ENCODE data around the gene STAT1.

STAT1 gene

DNA sequence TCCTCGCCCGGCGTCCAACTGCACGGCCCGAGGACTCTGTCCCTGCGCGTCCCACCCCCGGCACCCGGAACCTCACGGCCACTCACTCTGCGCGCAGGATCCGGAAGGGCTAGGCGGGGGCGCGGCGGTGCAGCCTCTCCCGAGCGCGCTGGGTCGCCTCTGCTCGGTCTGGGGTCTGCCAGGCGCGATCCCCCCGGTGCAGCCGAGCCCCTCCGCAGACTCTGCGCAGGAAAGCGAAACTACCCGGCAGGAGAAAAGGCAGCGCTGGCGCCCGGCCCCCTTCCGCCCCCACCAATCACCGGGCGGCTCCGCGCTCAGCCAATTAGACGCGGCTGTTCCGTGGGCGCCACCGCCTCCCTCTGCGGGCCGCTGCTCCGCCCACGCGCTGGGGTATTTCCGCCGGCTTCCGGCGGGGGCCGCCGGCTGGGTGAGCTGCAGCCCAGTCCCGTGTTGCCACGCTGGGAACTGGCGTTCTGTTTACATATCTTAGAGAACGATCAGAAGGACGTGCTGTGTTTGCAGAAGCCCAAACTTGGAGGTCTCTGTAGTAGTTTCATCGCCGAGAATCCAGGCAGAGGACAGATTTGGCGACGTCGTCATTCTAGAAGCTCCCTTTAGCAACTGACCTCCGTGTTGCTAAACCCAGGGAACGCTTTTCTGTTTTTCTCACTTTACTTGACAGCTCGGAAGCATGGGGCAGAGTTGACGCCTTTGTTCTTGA is at the start of gene STAT1:
STAT1 (minus strand) TSS at position 240 of the 721 bp plus-strand sequence. CDS start 4,168 bp downstream, outside the sequence.
- peak; percentile 95 for DNase-seq (ENCODE audit: low spot score)

DNA sequence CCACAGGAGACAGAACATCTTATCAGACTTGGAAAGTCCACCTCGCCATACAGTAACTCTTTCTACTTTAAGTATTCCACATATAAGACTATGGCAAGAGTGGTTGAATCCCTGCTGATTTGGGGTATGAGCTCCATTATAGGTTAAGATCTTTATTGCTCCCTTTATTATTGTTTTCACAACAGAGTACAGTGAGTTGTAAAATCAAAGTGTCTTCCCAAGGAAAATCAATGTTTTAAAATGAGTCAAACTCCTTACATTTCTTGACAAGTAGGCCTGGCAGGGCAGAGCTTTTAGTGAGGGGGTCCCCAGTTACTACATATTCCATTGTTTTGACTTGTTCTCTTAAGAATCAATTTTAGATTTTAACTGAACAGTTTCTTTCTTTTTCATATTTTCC is 49.6 kb upstream of the STAT1 start:
- no peak for DNase-seq (ENCODE audit: low spot score)

DNA sequence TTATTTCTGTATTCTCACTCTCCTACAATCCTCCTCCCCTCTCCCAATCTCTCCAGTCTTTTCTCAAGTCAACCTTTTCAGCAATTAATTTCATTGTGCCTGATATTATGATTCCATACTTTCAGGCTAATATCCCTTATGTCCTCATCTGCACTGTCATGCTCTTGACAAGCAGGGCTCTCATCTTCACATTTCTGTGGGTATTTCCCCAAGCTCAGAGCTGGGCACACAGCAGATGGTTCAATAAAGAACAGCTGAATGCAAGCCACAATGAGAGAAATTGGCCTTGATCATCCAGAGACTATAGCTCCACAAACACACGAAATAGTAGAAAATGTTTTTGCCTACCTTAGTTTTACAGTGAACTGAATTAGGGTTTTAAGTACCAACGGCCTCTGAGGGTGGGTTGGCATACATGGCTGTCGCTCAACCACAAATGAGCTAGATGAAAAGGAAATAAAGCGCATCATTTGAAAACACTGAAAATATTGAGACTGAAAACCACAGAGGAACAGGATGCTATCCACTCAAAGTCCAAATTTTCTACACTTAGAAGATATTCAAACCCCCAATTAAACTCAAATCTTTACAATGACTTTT is 47.5 kb upstream of the STAT1 start:
- peak; percentile 43 for DNase-seq (ENCODE audit: low spot score)

DNA sequence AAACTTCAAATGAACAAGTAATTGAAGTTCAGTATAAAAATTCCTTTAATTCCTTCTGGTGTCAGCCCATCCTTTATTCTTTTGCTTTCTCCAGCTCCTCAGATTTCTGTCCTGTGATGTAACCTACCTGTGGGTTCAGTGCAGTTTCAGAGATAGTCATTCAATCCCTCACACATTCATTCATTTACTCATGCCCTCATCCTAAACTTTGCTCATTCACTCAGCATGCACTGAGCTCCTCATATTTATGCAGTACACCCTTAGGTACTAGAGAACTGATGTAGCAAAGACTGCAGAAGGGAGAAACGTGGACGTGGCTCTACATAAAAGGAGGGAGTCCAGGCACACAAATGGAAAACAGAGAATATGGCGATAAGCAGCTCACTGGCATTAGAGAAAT is 45.3 kb upstream of the STAT1 start:
- DNase-seq (ENCODE audit: low spot score): no peak

DNA sequence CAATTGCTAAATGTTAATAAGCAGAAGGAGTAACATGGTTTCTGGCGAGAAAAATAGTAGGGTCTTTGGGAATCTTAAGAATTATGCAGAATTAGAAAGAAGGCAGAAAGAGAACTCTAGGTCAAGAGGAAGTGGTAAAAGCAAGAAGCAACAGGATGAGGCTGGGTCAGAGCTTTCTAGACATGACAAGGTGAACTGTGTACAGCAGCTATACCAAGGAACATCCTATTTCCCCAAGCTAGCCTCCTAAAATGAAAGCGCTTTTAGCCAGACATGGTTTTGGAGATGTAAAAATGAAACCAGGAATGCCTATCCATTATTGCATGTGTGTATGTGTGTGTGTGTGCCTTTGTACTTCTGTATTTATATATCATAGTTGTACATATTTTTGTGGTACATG is 42.3 kb upstream of the STAT1 start:
- no peak for DNase-seq (ENCODE audit: low spot score)

DNA sequence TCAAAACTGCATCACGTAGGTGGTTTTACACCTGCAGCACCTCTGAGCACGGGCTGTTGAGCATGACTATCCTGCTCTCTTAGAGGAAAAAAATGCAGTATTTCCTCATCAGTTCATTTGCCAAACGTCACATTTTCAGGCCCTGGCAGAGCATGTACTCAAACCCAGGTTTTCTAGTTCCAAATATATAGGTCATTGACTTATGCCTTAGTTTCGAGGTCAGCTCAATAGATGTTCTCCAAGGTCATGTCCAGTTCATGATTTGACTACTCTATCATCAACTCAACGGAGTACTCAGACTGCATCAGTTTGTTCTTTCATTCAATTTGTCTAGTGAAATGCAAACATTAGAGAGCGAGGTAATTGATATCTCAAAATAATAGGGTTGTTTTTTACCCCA is 39.3 kb upstream of the STAT1 start:
- DNase-seq (ENCODE audit: low spot score): no peak

DNA sequence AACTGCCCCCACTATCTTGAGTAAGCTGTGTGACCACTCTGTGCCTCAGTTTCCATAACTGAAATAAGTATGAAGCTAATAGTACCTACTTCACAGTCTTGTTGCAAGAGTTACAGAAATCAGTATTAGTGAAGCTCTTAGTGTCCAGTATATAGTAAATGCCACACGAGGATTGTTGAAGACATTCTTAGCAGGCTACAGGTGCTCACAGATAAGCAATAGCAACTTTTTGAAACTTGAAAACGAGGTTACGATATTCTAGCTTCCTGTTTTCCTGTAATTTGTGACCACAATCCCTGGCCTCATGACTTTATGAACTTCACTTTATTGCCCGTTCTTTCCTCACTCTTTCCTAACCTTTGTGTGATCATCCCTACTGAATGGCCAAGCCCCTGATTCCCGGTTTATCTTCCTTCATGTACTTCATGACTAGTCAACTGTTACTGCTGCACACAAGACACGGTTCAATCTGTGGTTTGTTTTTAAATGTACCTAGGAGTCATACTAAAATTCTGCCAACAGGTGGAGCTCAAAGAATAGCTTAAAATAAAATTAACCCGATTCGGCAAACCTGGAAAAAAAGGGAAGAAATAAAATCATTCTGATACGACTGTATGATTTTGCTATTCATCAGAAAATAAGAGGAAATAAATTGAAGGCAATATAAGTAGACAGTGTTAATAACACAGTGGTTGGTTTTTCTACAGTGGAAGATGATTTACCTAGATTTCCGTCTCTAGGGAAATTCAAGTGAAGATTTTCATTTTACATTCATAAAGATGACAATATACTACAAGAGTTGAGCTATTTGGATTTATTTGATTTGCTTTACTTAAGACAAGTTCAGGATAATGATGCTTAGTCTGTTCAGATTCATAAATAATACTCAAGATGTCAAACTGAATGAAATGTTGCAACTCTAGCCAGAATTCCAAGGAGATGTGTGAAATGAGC is 38.1 kb upstream of the STAT1 start:
- DNase-seq (ENCODE audit: low spot score): peak; percentile 69

DNA sequence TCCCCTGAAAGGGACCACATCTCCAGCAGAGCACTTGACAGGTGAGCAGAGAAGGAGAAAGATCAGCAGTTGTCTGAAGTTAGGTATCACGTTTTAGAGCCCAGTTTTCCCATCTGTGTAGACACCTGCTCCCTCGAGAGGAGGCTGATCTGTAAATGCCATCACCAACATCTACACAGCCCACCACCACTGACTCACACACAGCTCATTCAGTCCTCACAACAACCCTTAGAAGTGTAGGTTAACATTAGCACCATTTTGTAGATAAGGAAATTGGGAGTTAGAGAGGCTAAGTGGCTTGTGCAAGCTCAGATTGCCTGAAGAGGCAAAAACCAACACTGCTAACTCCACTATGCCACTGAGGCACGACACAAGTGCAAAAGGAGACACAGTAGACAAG is 37.2 kb upstream of the STAT1 start:
- no peak for DNase-seq (ENCODE audit: low spot score)

DNA sequence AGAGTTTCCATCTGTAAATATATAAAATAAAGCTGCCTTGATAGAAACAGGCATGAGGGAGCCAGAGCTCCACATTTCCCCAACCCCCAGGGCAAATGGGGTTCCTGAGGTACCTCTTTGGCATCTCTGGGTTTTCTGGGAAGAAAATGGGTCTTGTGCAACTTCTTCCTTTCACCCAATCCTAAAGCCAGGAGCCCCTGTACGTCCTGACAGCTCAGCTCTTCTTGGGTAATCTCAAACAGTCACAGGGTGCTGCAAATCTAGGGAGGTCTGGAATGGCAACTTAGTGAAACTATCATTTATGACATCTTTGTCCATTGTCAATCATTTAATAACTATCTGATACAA is 36.6 kb upstream of the STAT1 start:
- DNase-seq (ENCODE audit: low spot score): no peak

DNA sequence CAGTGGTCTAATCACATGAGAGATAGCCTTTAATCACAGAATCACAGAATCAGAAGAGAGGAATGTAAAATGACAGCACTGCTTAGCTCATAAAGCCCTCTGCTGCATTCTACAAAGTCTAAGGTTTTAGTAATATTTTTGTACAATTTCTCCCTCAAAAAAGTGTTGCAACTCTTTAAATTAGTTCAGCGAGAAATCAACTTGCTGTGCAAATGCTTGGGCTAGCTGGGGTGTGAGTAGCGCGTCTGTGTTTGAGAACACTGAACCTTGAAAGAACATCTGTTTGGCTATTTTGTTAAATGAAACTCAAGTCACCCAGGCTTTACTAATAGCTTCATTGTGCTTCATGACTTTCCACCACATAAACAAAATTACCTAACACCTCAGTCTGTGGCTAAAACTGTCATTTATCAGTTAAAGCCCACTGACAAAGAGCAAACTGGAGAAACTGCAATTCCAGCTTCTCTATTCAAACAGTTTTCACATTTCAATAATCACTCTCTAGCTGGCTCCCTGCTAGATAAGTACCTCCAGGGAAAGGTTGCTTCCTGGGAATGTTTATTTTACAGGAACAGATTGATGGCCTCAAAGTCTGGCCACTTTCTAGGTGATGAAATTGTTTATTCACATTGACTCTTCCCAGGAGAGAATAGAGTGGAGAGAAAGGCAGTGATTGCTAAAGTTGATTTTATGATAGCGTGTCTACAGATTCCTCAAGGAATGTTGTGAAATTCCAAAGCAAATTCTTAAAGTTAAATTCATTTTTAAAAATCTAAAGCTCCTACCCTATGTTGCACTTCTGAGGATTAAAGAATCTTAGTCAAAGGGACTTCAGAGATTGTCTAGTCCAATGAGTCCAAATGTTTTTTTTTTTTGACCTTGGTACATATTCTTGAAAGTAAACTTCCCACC is 36.0 kb upstream of the STAT1 start:
- no peak for DNase-seq (ENCODE audit: low spot score)

DNA sequence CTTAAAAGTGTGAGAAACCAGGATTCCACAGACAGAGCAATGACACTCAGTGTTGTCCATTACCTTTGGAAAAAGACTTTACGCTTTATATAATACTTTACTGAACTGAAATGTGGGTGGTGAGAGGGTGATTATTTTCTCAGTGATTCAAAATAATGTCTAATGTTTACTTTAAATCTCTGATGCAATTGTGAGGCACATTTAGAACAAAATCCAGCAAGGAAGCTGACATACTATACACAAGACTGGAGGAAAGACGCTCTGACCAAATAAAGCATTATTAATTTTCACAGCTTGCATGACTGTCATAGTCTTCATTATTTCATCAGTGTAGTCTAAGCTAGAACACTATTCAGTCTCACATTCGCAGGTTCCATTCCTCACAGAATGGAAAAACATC is 34.1 kb upstream of the STAT1 start:
- DNase-seq (ENCODE audit: low spot score): no peak

DNA sequence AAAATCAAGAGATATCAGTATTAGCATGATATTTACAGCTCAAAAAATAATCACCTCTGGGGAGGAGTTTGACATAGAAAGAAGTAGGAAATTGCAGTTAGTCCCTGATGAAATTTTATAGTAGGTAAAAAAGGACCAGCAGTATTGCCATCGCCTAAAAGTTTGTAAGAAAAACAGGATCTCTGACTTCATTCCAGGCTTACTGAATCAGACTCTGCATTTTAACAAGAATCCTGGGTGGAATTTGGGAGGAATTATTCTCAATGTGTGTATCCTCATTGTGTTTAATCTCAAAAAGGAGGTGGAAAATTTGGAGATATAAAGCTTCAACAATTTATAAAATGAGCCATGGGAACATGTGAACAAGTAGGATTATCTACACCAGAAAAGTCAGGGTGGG is 31.2 kb upstream of the STAT1 start:
- DNase-seq (ENCODE audit: low spot score): no peak

DNA sequence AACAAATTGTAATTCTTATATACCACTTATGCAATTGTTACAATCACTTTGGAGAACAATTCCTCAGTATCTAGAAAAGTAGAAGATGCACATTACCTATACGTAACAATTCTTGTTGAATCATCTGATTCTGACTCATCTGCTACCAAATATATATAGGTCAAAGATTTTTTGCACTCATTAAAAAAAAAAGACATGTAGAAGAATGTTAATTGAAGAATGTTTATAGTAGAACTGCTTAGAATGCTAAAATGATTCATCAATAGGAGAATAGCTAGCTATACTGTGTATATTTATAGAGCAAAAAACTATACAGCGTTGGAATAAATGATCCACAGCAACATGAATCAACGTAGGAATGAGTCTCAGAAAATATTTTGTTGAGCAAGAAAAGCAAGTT is 29.5 kb upstream of the STAT1 start:
- no peak for DNase-seq (ENCODE audit: low spot score)

DNA sequence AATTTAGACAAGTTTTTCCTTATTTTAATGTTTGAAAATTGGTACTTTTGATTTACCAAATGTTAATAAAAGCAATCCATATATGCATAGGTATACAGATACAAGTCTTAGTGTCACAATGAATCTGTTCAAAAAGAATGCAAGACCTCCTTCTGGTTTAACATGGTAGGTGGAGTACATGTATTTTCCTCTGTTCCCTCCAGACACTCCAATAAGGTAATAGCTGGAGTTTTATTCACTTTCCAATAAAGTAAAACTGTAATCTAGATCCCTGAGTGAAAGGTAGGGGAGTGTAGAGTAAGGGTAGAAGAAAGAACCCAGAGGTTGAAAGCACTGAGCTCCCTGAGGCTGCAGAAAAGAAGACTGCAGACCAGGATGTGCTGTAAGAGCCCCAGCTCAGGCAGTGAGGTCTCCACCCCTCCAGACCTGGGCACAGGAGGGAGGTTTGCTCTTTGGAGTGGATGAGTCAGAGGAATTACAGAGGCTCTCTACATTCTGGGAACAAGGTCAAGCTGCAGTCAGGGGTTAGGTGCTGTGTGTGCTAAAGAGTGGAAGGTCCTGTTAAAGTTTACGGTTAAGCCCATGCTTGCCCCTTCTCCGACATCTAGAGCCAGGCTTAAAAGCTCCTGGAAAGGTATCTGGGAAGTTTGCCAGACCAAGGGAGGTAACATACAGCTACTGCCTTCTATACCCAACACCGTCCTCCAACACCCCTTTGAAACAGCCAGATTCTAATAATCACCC is 27.6 kb upstream of the STAT1 start:
- no peak for DNase-seq (ENCODE audit: low spot score)

DNA sequence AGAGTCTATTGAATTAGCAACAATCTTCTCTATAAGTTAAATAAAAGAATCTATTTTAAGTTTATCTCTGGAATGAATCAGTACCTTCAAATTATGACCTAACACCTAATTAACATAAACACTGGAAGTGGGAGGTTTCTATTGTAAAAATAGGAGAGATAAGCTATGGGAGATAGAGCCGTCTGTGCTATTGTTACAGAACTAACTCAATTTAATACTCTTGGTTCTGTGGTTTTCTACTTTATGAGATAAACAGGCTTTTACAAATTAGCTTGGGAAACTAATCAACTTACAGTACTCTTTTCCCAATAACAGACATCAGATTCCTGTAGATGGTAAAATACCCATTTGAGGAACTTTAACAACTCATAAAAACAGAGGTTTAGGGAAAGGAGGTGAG is 25.6 kb upstream of the STAT1 start:
- no peak for DNase-seq (ENCODE audit: low spot score)

DNA sequence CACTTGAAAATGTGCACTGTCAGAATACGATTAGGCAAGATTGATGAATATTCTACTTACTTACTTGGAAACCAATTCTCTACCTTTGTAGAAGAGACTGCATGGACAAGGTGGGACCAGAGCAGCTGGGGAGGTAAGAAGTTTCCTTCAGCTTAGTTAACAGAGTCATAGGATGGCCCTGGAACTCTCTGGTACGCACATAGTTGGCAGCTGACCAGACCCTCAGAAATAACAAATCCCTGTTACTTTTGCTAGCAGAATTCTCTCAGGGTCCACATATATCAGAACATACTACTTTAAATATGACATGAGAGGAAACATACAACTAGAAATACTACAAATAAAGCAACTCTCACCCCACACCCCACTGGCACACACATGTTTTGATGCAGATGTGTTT is 24.8 kb upstream of the STAT1 start:
- DNase-seq (ENCODE audit: low spot score): no peak

DNA sequence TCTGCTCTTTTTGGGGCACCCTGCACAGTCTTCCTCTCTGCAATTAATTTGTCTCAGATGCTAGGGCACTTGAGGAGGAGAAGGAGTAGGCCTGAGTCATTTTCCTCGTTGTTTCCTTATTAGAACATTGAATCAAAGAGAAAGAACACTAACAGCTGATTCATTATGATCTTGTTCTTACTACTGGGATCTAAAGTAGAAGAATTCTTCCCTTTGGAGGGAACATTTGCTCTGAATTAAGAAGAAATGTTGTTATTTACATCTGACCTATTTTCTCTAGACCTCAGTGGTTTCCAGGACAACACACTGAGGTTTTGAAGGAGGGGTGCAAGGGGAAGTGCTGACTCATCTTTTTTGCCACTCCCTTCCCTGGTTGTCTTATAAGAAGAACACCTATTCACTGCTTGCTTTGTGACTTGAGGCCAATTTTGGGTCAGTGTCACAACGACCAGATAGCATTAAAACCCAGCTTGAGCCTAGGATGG is 24.3 kb upstream of the STAT1 start:
- peak; percentile 86 for DNase-seq (ENCODE audit: low spot score)

DNA sequence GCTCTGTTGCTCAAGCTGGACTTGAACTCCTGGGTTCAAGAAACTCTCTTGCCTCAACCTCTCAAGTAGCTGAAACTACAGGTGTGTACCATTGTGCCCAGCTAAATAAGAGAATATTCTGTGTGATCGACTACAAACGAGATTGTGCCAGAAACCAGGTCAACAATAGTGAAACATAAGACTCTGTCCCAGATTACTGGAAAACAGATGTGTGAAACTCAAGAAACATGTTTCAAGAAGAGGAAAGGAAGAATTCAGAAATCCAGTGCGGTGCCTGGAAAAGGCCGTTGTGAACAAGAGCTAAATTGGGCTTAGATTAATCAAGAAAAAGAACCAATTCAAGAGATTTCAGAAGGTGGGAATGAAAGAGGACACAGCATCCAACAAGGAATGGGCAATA is 23.4 kb upstream of the STAT1 start:
- DNase-seq (ENCODE audit: low spot score): no peak

DNA sequence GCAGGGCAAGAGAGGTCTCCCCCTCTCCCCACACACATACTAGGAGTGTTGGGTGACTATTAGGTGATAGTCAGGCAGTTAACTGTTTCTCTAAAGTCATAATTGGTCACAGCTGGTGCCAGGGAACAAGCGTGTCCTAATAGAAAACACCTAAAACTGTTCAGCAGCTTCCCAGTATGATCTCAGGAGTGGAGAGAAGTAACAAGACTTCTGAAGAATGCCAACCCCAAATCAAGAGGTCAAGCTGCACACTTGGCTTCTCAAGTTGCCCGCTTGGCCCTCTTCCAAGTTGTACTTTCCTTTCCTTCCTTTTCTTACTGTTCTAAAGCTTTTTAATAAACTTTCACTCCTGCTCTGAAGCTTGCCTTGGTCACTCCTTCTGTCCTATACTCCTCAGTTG is 22.4 kb upstream of the STAT1 start:
- DNase-seq (ENCODE audit: low spot score): no peak

DNA sequence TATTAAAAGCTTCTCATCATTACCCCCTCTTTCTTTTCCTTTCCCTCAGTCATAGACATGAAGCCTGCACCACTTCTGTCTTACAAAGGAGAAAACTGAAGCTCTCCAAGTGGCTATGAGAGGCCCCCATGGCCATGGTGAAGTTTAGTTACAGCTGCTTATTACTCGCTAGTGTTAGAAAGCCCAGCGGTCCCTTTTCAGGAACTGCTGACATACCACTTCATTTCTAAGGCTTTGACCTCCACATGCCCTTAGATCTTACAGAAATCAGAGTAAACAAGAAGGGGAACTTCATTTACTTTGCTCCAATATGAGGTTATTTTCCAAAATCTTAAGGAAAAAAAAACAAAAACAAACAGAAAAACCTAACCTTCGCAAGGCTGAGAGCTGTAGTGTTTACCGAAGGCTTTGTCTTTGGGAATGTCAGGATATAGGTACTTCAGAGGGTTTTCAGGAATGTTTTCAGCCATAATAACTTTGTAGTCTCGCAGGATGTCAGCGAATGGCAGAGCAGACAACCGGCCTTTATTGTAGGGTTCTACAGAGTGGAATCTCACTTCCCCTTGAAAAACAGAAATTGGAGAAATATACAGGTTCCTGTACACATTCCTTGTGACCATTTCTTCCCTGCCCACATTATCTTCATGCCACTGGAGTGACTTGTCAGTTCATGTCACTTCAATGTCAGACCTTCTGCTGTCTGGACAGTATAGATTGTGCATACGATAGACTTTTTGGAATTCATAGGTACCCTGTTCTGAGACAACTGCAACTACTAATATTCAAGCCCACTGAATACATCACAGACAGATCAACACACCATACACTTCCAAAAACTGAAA is 18.8 kb upstream of the STAT1 start:
- no peak for DNase-seq (ENCODE audit: low spot score)

Data from CD4-positive, alpha-beta T cell treated with Interleukin-15 for 4 hours (primary cell).